Tibial artery (tissue), 4 donors: ENCODE data around the gene KRTAP7-1.

Source experiments
- DNase-seq, 2 donors: peaks; one replicate each; pipeline ENCODE4 v3.0.0-alpha.2; 2019
- H3K27ac ChIP-seq, 2 donors: fragments of 200-600 bp; sonication (generic) in 1 of 2; 1 replicate in 1 of 2; 2 replicates in 1 of 2; pipeline ENCODE4 v1.5.1; 2018 to 2019; ENCODE audit warnings: mild to moderate bottlenecking in 1 of 2
- H3K27me3 ChIP-seq, 2 donors: fragments of 200-600 bp; sonication (generic) in 1 of 2; one replicate each; pipeline versions ENCODE4 v1.5.1 to v1.6.0; 2016 to 2019
- H3K36me3 ChIP-seq, 3 donors: fragments of 200-600 bp; sonication (generic) in 2 of 3; one replicate each; pipeline ENCODE4 v1.5.1; 2016 to 2019; ENCODE audit warnings: mild to moderate bottlenecking in 2 of 3
- H3K4me1 ChIP-seq, 4 donors: fragments of 200-600 bp; sonication (generic) in 2 of 4; 1 replicate in 3 of 4; 2 replicates in 1 of 4; pipeline ENCODE4 v1.5.1; 2016 to 2019
- H3K4me3 ChIP-seq, 2 donors: fragments of 200-600 bp; sonication (generic) in 1 of 2; 1 replicate in 1 of 2; 2 replicates in 1 of 2; pipeline ENCODE4 v1.5.1; 2018 to 2019; ENCODE audit warnings: mild to moderate bottlenecking in 2 of 2
- H3K9me3 ChIP-seq, 3 donors: fragments of 200-600 bp; sonication (generic) in 1 of 3; one replicate each; pipeline ENCODE4 v1.5.1; 2016 to 2019
- CTCF ChIP-seq, 2 experiments: fragments of 200-600 bp in 1 of 2; fragments of 450-650 bp in 1 of 2; IDR thresholded peaks; one replicate each; pipeline ENCODE4 v1.5.1; 2017 to 2019; ENCODE audit warnings: antibody characterized with exemption in 2 of 2, mild to moderate bottlenecking in 1 of 2, moderate library complexity in 1 of 2
- intact Hi-C: fragments of 100-400 bp; cut with DNase I; formaldehyde crosslinking; loops from one replicate; pipeline ENCODE4 v1.15.0; 2023; ENCODE audit warnings: low total_unique reads

Gene KRTAP7-1

GRCh38 chr21:30838536-30838935, 9.0 kb upstream of the KRTAP7-1 start:
- TF ChIP-seq CTCF (IDR thresholded peaks at IDR 0.05) = no peak
- H3K4me3 ChIP-seq = no peak overlapping the region
- no peak for DNase-seq
- H3K27ac ChIP-seq = no peak overlapping the region
- intact Hi-C loops = no loop called here
- no peaks in the 10 kb centered on the region for H3K36me3 ChIP-seq
- no peaks in the 10 kb centered on the region for H3K27me3 ChIP-seq
- H3K9me3 ChIP-seq = no peaks in the 10 kb centered on the region
- no peaks in the 10 kb centered on the region for H3K4me1 ChIP-seq

- no peak overlapping the region for H3K4me3 ChIP-seq
- peak in 1 of 2 experiments; percentile 6 for TF ChIP-seq CTCF (IDR thresholded peaks at IDR 0.05)
- no peaks in the 10 kb centered on the region for H3K36me3 ChIP-seq
- no peaks in the 10 kb centered on the region for H3K27me3 ChIP-seq
- H3K4me1 ChIP-seq = no peaks in the 10 kb centered on the region
- no peak overlapping the region for H3K27ac ChIP-seq
- intact Hi-C loops = no loop called here
- peaks cover 0 to 10% (median 6%) of the 10 kb centered on the region in 3 donors for H3K9me3 ChIP-seq
- DNase-seq = no peak
These were observed 1.7 kb upstream of the KRTAP7-1 start for GRCh38 chr21:30831194-30831765.

- no peak overlapping the region for H3K27ac ChIP-seq
- TF ChIP-seq CTCF (IDR thresholded peaks at IDR 0.05) = no peak
- H3K4me1 ChIP-seq = no peaks in the 10 kb centered on the region
- H3K9me3 ChIP-seq = no peaks in the 10 kb centered on the region
- no peaks in the 10 kb centered on the region for H3K27me3 ChIP-seq
- no peak overlapping the region for H3K4me3 ChIP-seq
- no peak for DNase-seq
- no peaks in the 10 kb centered on the region for H3K36me3 ChIP-seq
- intact Hi-C loops = no loop called here
These were observed 10.5 kb downstream of the KRTAP7-1 start for GRCh38 chr21:30818837-30819610.

GRCh38 chr21:30813174-30813573, 16.4 kb downstream of the KRTAP7-1 start, which contains the start of gene KRTAP8-1:
KRTAP8-1 (minus strand) TSS chr21:30813274; CDS start chr21:30813220, 54 bp downstream.
- H3K4me1 ChIP-seq = no peaks in the 10 kb centered on the region
- intact Hi-C loops = no loop called here
- H3K27me3 ChIP-seq = no peaks in the 10 kb centered on the region
- no peaks in the 10 kb centered on the region for H3K9me3 ChIP-seq
- H3K4me3 ChIP-seq = no peak within 1 kb of the TSS
- H3K27ac ChIP-seq = no peak within 1 kb of the TSS
- no peak for DNase-seq
- H3K36me3 ChIP-seq = no peaks in the 10 kb centered on the region
- TF ChIP-seq CTCF (IDR thresholded peaks at IDR 0.05) = no peak

GRCh38 chr21:30800605-30801004, 29.0 kb downstream of the KRTAP7-1 start:
- DNase-seq = no peak
- no peak for TF ChIP-seq CTCF (IDR thresholded peaks at IDR 0.05)
- Histone ChIP-seq H3K9me3 (no peaks in the 10 kb centered on the region), H3K4me3 (no peak overlapping the region), H3K36me3 (no peaks in the 10 kb centered on the region), H3K27me3 (no peaks in the 10 kb centered on the region), H3K4me1 (no peaks in the 10 kb centered on the region), H3K27ac (no peak overlapping the region)
- intact Hi-C loops = no loop called here
